HepG2 (cell line): ENCODE measurements around the gene DENND2A. TPM values are rescaled to one million over a fixed set of nuclear protein-coding genes. Genes with fewer than 3 reads are reported as not detected.

Experiments used
- E2F5 ChIP-seq: sonication (generic); formaldehyde crosslinking; conservative IDR thresholded peaks from 2 replicates; pipeline ENCODE4 v1.4.0; 2020; ENCODE audit warnings: missing genetic modification reagents
- FOXC1 ChIP-seq: sonication (generic); formaldehyde crosslinking; IDR thresholded peaks from 2 replicates; pipeline ENCODE4 v1.8.0; 2022; ENCODE audit warnings: mild to moderate bottlenecking, missing genetic modification reagents, borderline replicate concordance
- GATAD2A ChIP-seq: IDR thresholded peaks from 2 replicates; pipeline ENCODE4 v1.6.1; 2016
- GFI1 ChIP-seq: sonication (generic); formaldehyde crosslinking; IDR thresholded peaks from 2 replicates; pipeline ENCODE4 v1.5.0; 2020; ENCODE audit warnings: missing genetic modification reagents, mild to moderate bottlenecking, borderline replicate concordance
- GTF3A ChIP-seq: sonication (generic); formaldehyde crosslinking; conservative IDR thresholded peaks from 2 replicates; pipeline ENCODE4 v1.4.0; 2020; ENCODE audit warnings: mild to moderate bottlenecking, missing genetic modification reagents
- HMG20A ChIP-seq: IDR thresholded peaks from 2 replicates; pipeline ENCODE4 v1.6.1; 2016; ENCODE audit warnings: borderline replicate concordance
- HMG20B ChIP-seq: conservative IDR thresholded peaks from 2 replicates; pipeline ENCODE4 v1.6.1; 2016; ENCODE audit warnings: missing genetic modification reagents, missing compliant biosample characterization
- HNF1B ChIP-seq: sonication (generic); formaldehyde crosslinking; IDR thresholded peaks from 2 replicates; pipeline ENCODE4 v1.5.1; 2020; ENCODE audit warnings: mild to moderate bottlenecking, moderate library complexity, missing genetic modification reagents
- JUND ChIP-seq: sonication (generic); formaldehyde crosslinking; IDR thresholded peaks from 2 replicates; pipeline ENCODE4 v1.8.0; 2022; ENCODE audit warnings: mild to moderate bottlenecking, missing genetic modification reagents
- KDM1A ChIP-seq: IDR thresholded peaks from 2 replicates; pipeline ENCODE4 v1.6.1; 2016; ENCODE audit warnings: missing compliant biosample characterization
- MIXL1 ChIP-seq: IDR thresholded peaks from 2 replicates; pipeline ENCODE4 v1.6.1; 2016
- MTA1 ChIP-seq: sonication (generic); formaldehyde crosslinking; IDR thresholded peaks from 2 replicates; pipeline ENCODE4 v1.4.0; 2020; ENCODE audit warnings: missing genetic modification reagents, mild to moderate bottlenecking, borderline replicate concordance
- PBX2 ChIP-seq: IDR thresholded peaks from 2 replicates; pipeline ENCODE4 v1.6.1; 2016; ENCODE audit warnings: control low read depth
- PRMT3 ChIP-seq: sonication (generic); formaldehyde crosslinking; IDR thresholded peaks from 2 replicates; pipeline ENCODE4 v1.8.1; 2022; ENCODE audit warnings: low read depth, mild to moderate bottlenecking, moderate library complexity, missing genetic modification reagents, borderline replicate concordance
- SAFB2 ChIP-seq: sonication (generic); formaldehyde crosslinking; IDR thresholded peaks from 2 replicates; pipeline ENCODE4 v1.5.1; 2020; ENCODE audit warnings: missing genetic modification reagents, low read depth, mild to moderate bottlenecking, borderline replicate concordance
- SALL2 ChIP-seq: sonication (generic); formaldehyde crosslinking; IDR thresholded peaks from 2 replicates; pipeline ENCODE4 v1.8.1; 2023; ENCODE audit warnings: mild to moderate bottlenecking, missing genetic modification reagents, inconsistent platforms
- SCMH1 ChIP-seq: sonication (generic); formaldehyde crosslinking; IDR thresholded peaks from 2 replicates; pipeline ENCODE4 v1.9.0; 2021; ENCODE audit warnings: missing genetic modification reagents, mild to moderate bottlenecking, borderline replicate concordance
- SOX6 ChIP-seq, 2 experiments: fragments of 450-650 bp in 1 of 2; sonication (generic) in 1 of 2; formaldehyde crosslinking in 1 of 2; IDR thresholded peaks; 2 replicates each; pipeline versions ENCODE4 v1.4.0 to v1.6.1; 2017 to 2020; ENCODE audit warnings: antibody characterized with exemption in 1 of 2, mild to moderate bottlenecking in 1 of 2, missing genetic modification reagents in 1 of 2
- TBX3 ChIP-seq: fragments of 450-650 bp; IDR thresholded peaks from 2 replicates; pipeline ENCODE4 v1.6.1; 2017; ENCODE audit warnings: antibody characterized with exemption, mild to moderate bottlenecking, inconsistent platforms, borderline replicate concordance
- WIZ ChIP-seq: sonication (generic); formaldehyde crosslinking; IDR thresholded peaks from 2 replicates; pipeline ENCODE4 v1.5.1; 2020; ENCODE audit warnings: mild to moderate bottlenecking, missing genetic modification reagents
- ZNF143 ChIP-seq: sonication (generic); formaldehyde crosslinking; IDR thresholded peaks from 2 replicates; pipeline ENCODE4 v1.4.0; 2020; ENCODE audit warnings: missing genetic modification reagents
- ZNF251 ChIP-seq: sonication (generic); formaldehyde crosslinking; IDR thresholded peaks from 2 replicates; pipeline ENCODE4 v1.9.0; 2021; ENCODE audit warnings: mild to moderate bottlenecking, missing genetic modification reagents
- ZNF431 ChIP-seq: sonication (generic); formaldehyde crosslinking; IDR thresholded peaks from 2 replicates; pipeline ENCODE4 v1.9.0; 2022; ENCODE audit warnings: missing genetic modification reagents, low read depth, mild to moderate bottlenecking, borderline replicate concordance
- ZNF510 ChIP-seq: sonication (generic); formaldehyde crosslinking; IDR thresholded peaks from 2 replicates; pipeline ENCODE4 v1.4.0; 2020; ENCODE audit warnings: low read depth, mild to moderate bottlenecking, missing genetic modification reagents
- ZNF557 ChIP-seq: sonication (generic); formaldehyde crosslinking; IDR thresholded peaks from 2 replicates; pipeline ENCODE4 v1.4.0; 2020; ENCODE audit warnings: missing genetic modification reagents
- polyA plus RNA-seq, 8 experiments: library from polyadenylated mRNA; depleted of rRNA in 3 of 8; stranded (reverse) in 7 of 8; unstranded in 1 of 8; fragments of >200 nt; fragmentation: Illumina TruSeq in 4 of 8; extraction: Trizol in 4 of 8; gene quantifications; 2 replicates each; pipeline versions ENCODE4 v1.2.1 to v1.2.3, GENCODE V29; 2011 to 2016; ENCODE audit warnings: low read depth in 4 of 8, missing spikeins in 1 of 8, mixed read lengths in 1 of 8; ENCODE audit not compliant: insufficient read depth in 1 of 8
- total RNA-seq, 5 experiments: library from RNA; depleted of rRNA; stranded (reverse); fragments of >200 nt; fragmentation: Illumina TruSeq; extraction: Trizol; gene quantifications; 2 replicates each; pipeline ENCODE4 v1.2.3, GENCODE V29; 2016; ENCODE audit warnings: low read depth in 1 of 5
- TF ChIP-seq, protein P1 (sequence below): sonication (generic); formaldehyde crosslinking; IDR thresholded peaks from 2 replicates; pipeline ENCODE4 v1.8.1; 2023; ENCODE audit warnings: mild to moderate bottlenecking, missing genetic modification reagents

The DENND2A gene
- total and polyA plus RNA-seq, 2 of the 13 experiments (the other 11 are each of a cell fraction or from before 2014, with no cell fraction given): not detected

DNA sequence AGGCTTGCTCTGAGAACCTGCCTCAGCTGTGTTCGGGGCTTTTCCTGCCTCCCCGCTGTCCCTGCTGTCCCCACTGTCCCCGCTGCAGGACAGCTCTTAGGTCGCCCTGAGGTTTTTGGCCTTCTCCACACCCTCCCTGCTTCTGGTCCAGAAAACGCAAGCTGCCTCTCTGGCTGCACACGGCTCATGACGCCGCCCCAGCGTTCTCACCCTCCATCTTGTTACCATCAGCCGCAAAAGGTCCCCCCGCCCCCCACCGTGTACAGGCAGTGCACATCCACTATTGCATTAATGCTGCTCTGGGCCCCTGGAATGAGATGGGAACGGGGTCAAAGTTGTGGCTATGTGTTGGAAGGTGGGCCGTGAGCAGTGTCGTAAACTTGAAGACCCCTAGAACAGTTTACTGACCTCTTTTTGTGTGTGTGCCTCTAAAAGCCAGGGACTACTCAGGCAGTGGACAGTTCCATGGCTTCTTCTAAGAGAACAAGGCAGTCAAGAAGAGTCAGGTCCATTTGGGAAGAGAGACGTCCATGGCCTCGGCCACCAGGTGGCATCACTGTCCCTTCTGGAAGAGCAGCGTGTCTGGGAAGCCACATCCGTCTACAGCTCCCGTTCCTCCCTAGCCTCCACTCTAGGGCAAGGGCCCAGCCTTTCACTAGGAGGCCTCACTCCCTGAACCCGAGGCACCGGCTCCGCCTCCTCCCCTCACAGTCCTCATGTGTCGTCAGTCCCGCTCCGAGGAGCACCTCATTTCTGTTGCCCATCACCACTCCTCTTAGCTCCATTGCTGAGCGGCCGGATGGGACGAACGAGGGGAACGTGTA is 122.9 kb downstream of the DENND2A start (continued):
- TF ChIP-seq HNF1B (peak; percentile 47; the same call in 1 of the 2 replicates), TBX3 (no peak), HMG20B (CRISPR knock-in tag) (no peak), KDM1A (no peak), GFI1 (CRISPR knock-in tag) (no peak), SOX6 (IDR thresholded peaks at IDR 0.05) (no peak), SOX6 (CRISPR knock-in tag; IDR thresholded peaks at IDR 0.05) (0 out of 2 replicates have a peak, but pooled peaks have one; percentile 7), SAFB2 (CRISPR knock-in tag) (no peak), GATAD2A (peak; percentile 32; the same call in 1 of the 2 replicates), ZNF143 (CRISPR knock-in tag) (no peak), SALL2 (CRISPR knock-in tag) (no peak), HMG20A (no peak), FOXC1 (CRISPR knock-in tag) (no peak), ZNF251 (CRISPR knock-in tag) (no peak), PRMT3 (CRISPR knock-in tag) (no peak), MTA1 (CRISPR knock-in tag) (peak; percentile 22; the same call in 1 of the 2 replicates), PBX2 (CRISPR knock-in tag) (no peak), SCMH1 (CRISPR knock-in tag) (no peak), ZNF557 (CRISPR knock-in tag) (no peak), E2F5 (CRISPR knock-in tag) (no peak), GTF3A (CRISPR knock-in tag) (no peak), ZNF431 (CRISPR knock-in tag) (no peak), ZNF510 (CRISPR knock-in tag) (no peak), MIXL1 (CRISPR knock-in tag) (peak; percentile 31; the same call in 1 of the 2 replicates), WIZ (CRISPR knock-in tag) (no peak), JUND (CRISPR knock-in tag) (no peak)
- TF ChIP-seq, protein P1, sequence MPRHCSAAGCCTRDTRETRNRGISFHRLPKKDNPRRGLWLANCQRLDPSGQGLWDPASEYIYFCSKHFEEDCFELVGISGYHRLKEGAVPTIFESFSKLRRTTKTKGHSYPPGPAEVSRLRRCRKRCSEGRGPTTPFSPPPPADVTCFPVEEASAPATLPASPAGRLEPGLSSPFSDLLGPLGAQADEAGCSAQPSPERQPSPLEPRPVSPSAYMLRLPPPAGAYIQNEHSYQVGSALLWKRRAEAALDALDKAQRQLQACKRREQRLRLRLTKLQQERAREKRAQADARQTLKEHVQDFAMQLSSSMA (CRISPR knock-in tag): no peak
